ENCODE measurements around the gene SEPTIN5. TPM values are rescaled to one million over a fixed set of nuclear protein-coding genes. Genes with fewer than 3 reads are reported as not detected.

The SEPTIN5 gene
- total RNA-seq, 2 donors from 2014 or later = 47.7 to 147 TPM

- TF ChIP-seq CTCF (IDR thresholded peaks at IDR 0.05) = no peak
- H3K27ac ChIP-seq = no peak overlapping the region
- H3K9me3 ChIP-seq = no peaks in the 10 kb centered on the region
- no peak for ATAC-seq (ENCODE audit: insufficient number of reproducible peaks, low FRiP score, low read depth)
- no peak overlapping the region for H3K4me3 ChIP-seq
- H3K36me3 ChIP-seq = no peaks in the 10 kb centered on the region
- no peaks in the 10 kb centered on the region for H3K27me3 ChIP-seq (replicated peaks; ENCODE audit: insufficient read depth)
- no peak for DNase-seq (ENCODE audit: low spot score)
- H3K4me1 ChIP-seq (ENCODE audit: control insufficient read depth in 1 of 2, low read depth in 2 of 2) = no peaks in the 10 kb centered on the region
Measured at GRCh38 chr22:19770349-19771220, 56.3 kb downstream of the SEPTIN5 start.

GRCh38 chr22:19772422-19772672 lies 58.0 kb downstream of the SEPTIN5 start:
- TF ChIP-seq CTCF (IDR thresholded peaks at IDR 0.05) = no peak
- Histone ChIP-seq H3K4me1 (ENCODE audit: control insufficient read depth in 1 of 2, low read depth in 2 of 2) (no peaks in the 10 kb centered on the region), H3K4me3 (no peak overlapping the region), H3K27ac (no peak overlapping the region), H3K27me3 (replicated peaks; ENCODE audit: insufficient read depth) (no peaks in the 10 kb centered on the region), H3K9me3 (no peaks in the 10 kb centered on the region), H3K36me3 (no peaks in the 10 kb centered on the region)
- ATAC-seq (ENCODE audit: insufficient number of reproducible peaks, low FRiP score, low read depth) = no peak
- no peak for DNase-seq (ENCODE audit: low spot score)

Other genes starting within 250 kb of the SEPTIN5 start
- gene UFD1, start 235.3 kb upstream of the SEPTIN5 start, total RNA-seq = 10 to 100 TPM; 32.0 to 32.5 TPM
- gene CDC45, start 234.6 kb upstream of the SEPTIN5 start, total RNA-seq = under 1 TPM in 1 of 2 donors, not detected in 1; 0.99 TPM
- gene CLDN5, start 190.1 kb upstream of the SEPTIN5 start, total RNA-seq = 10 to 100 TPM; 41.0 to 68.0 TPM
- 10 to 100 TPM; 13.1 to 30.3 TPM for gene GP1BB, start 9.0 kb downstream of the SEPTIN5 start, total RNA-seq
- 1 to 10 TPM; 2.7 to 8.0 TPM for gene TBX1, start 46.3 kb downstream of the SEPTIN5 start, total RNA-seq
- 1 to 10 TPM; 2.3 to 7.7 TPM for gene GNB1L, start 140.4 kb downstream of the SEPTIN5 start, total RNA-seq
- gene RTL10, start 140.4 kb downstream of the SEPTIN5 start, total RNA-seq = 10 to 100 TPM; 11.8 to 17.2 TPM
- gene COMT, start 227.3 kb downstream of the SEPTIN5 start, total RNA-seq = 100 to 1,000 TPM; 230 to 300 TPM
- gene TXNRD2, start 227.3 kb downstream of the SEPTIN5 start, total RNA-seq = 10 to 100 TPM; 27.4 to 37.6 TPM

All from thoracic aorta (tissue), 2 donors.